GM18505 (cell line): ENCODE data around the gene EXOC4.

Experiments used
- ATAC-seq: cut with Tn5 transposase; IDR thresholded peaks from one replicate; pipeline ENCODE4 v1.9.1; 2021; ENCODE audit not compliant: unreplicated experiment
- POLR2A ChIP-seq: IDR thresholded peaks from 4 replicates; pipeline ENCODE4 v1.6.1; 2011; ENCODE audit warnings: borderline replicate concordance; ENCODE audit not compliant: insufficient read depth, insufficient read length; ENCODE audit errors: extremely low read depth

The EXOC4 gene

GRCh38 chr7:133748443-133749407 lies 495.8 kb downstream of the EXOC4 start:
- no peak for TF ChIP-seq POLR2A
- ATAC-seq, result no peak

DNA sequence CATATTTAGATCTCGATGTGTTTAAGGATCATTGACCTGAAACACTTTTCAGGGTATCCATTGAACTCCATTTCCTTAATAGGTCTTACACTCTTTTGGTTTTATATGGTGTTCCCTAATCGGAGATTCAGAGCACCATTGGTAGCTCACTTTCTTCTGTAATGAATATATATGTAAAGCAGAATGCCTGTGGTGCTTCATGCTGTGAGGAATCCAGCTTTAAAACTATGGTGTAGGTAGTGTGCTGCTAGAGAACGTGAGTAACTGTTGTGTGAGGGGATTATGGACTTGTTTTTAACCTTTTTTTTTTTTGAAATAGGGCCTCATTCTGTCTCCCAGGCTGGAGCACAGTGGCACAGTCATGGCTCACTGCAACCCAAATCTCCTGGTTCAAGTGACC lies 497.4 kb downstream of the EXOC4 start:
- TF ChIP-seq POLR2A, result no peak
- no peak for ATAC-seq

- no peak for TF ChIP-seq POLR2A
- no peak for ATAC-seq
Measured at GRCh38 chr7:133751079-133751478, 498.2 kb downstream of the EXOC4 start.

DNA sequence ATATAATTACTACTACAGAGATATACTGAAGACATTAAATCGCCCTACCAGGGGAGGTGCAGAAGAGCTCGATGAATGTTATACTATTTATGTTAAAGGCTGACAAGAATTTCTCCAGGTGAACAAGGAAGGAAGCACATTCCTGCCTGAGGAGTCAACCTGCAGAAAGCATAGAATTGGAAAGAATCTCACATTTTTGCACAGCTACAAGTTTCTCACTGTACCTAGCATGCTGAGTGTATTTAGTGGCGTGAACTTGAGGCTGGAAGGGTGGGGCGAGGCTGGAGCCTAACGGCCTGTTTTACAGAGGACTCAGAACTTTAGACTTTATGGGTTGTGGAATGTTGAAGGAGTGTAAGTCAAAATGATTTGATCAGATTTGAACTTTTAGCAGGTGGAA lies 500.6 kb downstream of the EXOC4 start:
- ATAC-seq, result no peak
- TF ChIP-seq POLR2A, result no peak

GRCh38 chr7:133754708-133755107 lies 501.8 kb downstream of the EXOC4 start:
- TF ChIP-seq POLR2A, result no peak
- no peak for ATAC-seq

DNA sequence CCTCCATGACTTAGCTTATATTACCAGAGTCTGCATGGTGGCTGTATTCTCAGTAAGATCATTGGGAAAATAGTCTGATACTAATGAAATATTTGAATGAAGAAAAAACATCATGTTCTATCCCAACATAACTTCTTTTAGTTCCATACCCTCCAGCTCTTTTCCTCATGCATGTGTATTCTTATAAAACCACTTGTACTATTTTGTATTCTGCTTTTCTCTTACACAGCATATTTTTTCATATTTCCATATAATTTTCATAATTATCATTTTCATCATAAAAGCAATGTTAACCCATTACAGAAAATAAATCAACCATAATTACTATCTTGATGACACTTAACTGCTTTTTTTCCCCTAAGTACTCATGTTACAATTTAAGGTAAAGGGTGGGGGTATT lies 503.0 kb downstream of the EXOC4 start:
- ATAC-seq, result no peak
- TF ChIP-seq POLR2A, result no peak

- no peak for TF ChIP-seq POLR2A
- no peak for ATAC-seq
Measured at GRCh38 chr7:133761443-133761842, 508.6 kb downstream of the EXOC4 start.

- TF ChIP-seq POLR2A, result no peak
- ATAC-seq, result no peak
Measured at GRCh38 chr7:133763076-133763640, 510.3 kb downstream of the EXOC4 start.

GRCh38 chr7:133769668-133770067 lies 516.8 kb downstream of the EXOC4 start:
- no peak for TF ChIP-seq POLR2A
- ATAC-seq, result no peak

DNA sequence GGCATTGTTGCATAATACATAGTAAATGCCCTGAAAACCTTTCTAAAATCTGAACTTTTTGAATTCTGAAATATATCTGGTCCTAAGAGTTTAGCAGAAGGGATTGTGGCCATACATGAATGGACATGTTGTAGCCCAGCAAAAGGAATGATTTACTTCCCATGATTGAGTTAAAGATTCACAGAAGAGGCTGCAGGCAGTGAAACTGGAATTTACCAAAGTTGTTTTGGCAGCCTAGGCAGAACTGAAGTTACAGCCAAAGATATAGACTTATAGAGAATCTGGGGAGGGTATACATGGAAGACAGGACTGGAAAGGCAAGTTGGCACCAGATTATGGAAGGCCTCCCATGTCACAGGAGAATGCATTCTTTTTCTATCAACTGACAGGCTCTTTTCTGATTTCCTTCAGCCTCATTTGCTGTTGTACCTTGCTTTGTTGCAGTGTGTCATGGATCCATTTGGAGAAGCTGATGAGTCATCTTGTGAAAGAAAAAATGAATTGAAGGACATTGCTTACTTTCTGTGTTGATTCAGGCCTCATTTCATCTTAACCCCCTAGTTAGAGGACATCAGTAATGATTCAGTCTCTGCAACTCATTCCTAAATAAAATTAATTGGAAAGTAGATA lies 518.1 kb downstream of the EXOC4 start:
- ATAC-seq, result no peak
- no peak for TF ChIP-seq POLR2A

DNA sequence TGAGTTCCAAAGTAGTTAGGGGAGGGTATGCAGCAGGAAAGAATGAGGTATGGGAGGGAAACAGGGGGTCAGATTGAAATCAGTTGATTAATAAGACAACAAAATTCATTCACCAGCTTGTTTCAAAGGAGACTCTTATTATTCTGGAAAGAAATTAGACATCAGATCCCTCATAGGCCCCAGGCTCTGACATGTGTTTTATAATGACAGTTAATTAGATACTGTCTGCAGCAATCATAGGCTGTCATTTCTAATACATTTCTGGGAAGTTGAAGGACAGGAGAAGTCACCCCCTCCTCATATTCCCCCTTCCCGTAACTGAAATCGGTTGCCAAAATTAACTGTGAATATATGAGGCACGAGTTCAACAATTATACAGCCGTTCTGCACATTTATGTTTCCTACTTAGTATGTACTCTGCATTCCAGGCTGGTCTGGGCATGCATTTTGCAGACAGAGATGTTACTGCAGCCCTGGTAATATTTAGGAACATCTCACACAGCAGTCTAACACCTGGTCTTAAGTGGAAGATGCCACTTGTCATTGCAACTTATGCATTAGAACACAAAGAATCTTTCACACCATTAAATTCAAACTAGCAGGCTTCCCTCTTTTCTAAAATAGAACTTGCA lies 519.0 kb downstream of the EXOC4 start:
- no peak for TF ChIP-seq POLR2A
- no peak for ATAC-seq

- ATAC-seq, result no peak
- TF ChIP-seq POLR2A, result no peak
Measured at GRCh38 chr7:133773601-133774000, 520.7 kb downstream of the EXOC4 start.

- TF ChIP-seq POLR2A, result no peak
Measured at GRCh38 chr7:133775201-133775600, 522.3 kb downstream of the EXOC4 start.

More at GRCh38 chr7:133775201-133775600, 522.3 kb downstream of the EXOC4 start:
- ATAC-seq, result no peak
